ENCODE results near the gene UBTD2.

- TF ChIP-seq CTCF (IDR thresholded peaks at IDR 0.05; ENCODE audit: low read length) (no peak), EZH2 (optimal IDR thresholded peaks at IDR 0.05; ENCODE audit: low read depth, low read length) (no peak)
These were observed 10.3 kb upstream of the UBTD2 start for GRCh38 chr5:172293745-172294342.

Data from MM.1S (cell line).